H1 (cell line): ENCODE measurements around the gene PKMYT1. TPM values are rescaled to one million over a fixed set of nuclear protein-coding genes. Genes with fewer than 3 reads are reported as not detected.

Experiments
- CTCF ChIA-PET: fragments of 300-600 bp; sonication (Branson Sonifier 250); formaldehyde crosslinking; loops from one replicate; lab custom pipeline; 2021; ENCODE audit not compliant: partially characterized antibody; lab: Charles Lee
- POLR2A ChIA-PET: fragments of 300-600 bp; sonication (Branson Sonifier 250); formaldehyde crosslinking; loops from one replicate; lab custom pipeline; 2021; ENCODE audit warnings: inconsistent platforms; ENCODE audit not compliant: partially characterized antibody; lab: Charles Lee
- DNase-seq, 2 experiments: peaks; one replicate each; pipeline versions ENCODE4 v3.0.0 to v3.0.0-alpha.2; 2010 to 2022; ENCODE audit warnings: low spot score in 2 of 2, low read depth in 1 of 2, mixed read lengths in 1 of 2
- FAIRE-seq: peaks from 2 replicates; lab custom pipeline; 2011; peaks lifted over from hg19 to GRCh38; lab: Jason Lieb, UNC
- H2AFZ ChIP-seq: 2 replicates; pipeline ENCODE4 v1.8.1; 2012; ENCODE audit warnings: low read length, inconsistent platforms
- H2AK5ac ChIP-seq: 2 replicates; pipeline ENCODE4 v1.6.1; 2013; ENCODE audit warnings: low read depth, low read length
- H2BK120ac ChIP-seq: replicated peaks from 2 replicates; pipeline ENCODE3; 2013; ENCODE audit warnings: low read depth, low read length, inconsistent platforms
- H2BK12ac ChIP-seq: 2 replicates; pipeline ENCODE4 v1.6.1; 2013; ENCODE audit warnings: low read depth, low read length
- H2BK15ac ChIP-seq: 2 replicates; pipeline ENCODE4 v1.6.1; 2013; ENCODE audit warnings: low read length
- H2BK20ac ChIP-seq: 2 replicates; pipeline ENCODE4 v1.6.1; 2013; ENCODE audit warnings: low read length
- H2BK5ac ChIP-seq: 2 replicates; pipeline ENCODE4 v1.6.1; 2013; ENCODE audit warnings: low read depth, low read length
- H3K14ac ChIP-seq: 2 replicates; pipeline ENCODE4 v1.6.1; 2013; ENCODE audit warnings: inconsistent platforms; ENCODE audit not compliant: insufficient read length
- H3K18ac ChIP-seq: 2 replicates; pipeline ENCODE4 v1.6.1; 2013; ENCODE audit warnings: low read length; ENCODE audit errors: extremely low read depth
- H3K23ac ChIP-seq: 2 replicates; pipeline ENCODE4 v1.6.1; 2013; ENCODE audit warnings: inconsistent platforms; ENCODE audit not compliant: insufficient read length
- H3K23me2 ChIP-seq: 2 replicates; pipeline ENCODE4 v1.6.1; 2013; ENCODE audit warnings: low read depth, low read length
- H3K27ac ChIP-seq: 2 replicates; pipeline ENCODE4 v1.6.1; 2011; ENCODE audit warnings: low read depth, low read length, inconsistent platforms
- H3K27me3 ChIP-seq, 4 experiments: replicated peaks in 1 of 4; 1 replicate in 1 of 4; 2 replicates in 3 of 4; pipeline versions ENCODE4 v1.6.1 to v1.8.1; 2011 to 2013; ENCODE audit warnings: low read length in 3 of 4, mild to moderate bottlenecking in 3 of 4, inconsistent platforms in 2 of 4, mixed read lengths in 2 of 4, moderate library complexity in 1 of 4; ENCODE audit not compliant: control insufficient read depth in 3 of 4, insufficient read depth in 3 of 4; ENCODE audit errors: extremely low read depth in 1 of 4
- H3K36me3 ChIP-seq, 4 experiments: 2 replicates each; pipeline versions ENCODE4 v1.6.1 to v1.8.1; 2011 to 2013; ENCODE audit warnings: mild to moderate bottlenecking in 4 of 4, low read length in 3 of 4, moderate library complexity in 2 of 4, control low read depth in 1 of 4, inconsistent platforms in 1 of 4; ENCODE audit not compliant: insufficient read depth in 4 of 4, control insufficient read depth in 2 of 4
- H3K4ac ChIP-seq: replicated peaks from 2 replicates; pipeline ENCODE3; 2013; ENCODE audit warnings: low read length, low read depth, mixed read lengths, inconsistent platforms; ENCODE audit not compliant: insufficient read length
- H3K4me1 ChIP-seq, 4 experiments: replicated peaks in 1 of 4; 1 replicate in 1 of 4; 2 replicates in 3 of 4; pipeline versions ENCODE4 v1.6.1 to v1.8.1; 2011 to 2013; ENCODE audit warnings: low read length in 3 of 4, inconsistent platforms in 2 of 4, mixed read lengths in 1 of 4; ENCODE audit not compliant: insufficient read depth in 4 of 4, control insufficient read depth in 3 of 4
- H3K4me2 ChIP-seq, 2 experiments: 2 replicates each; pipeline versions ENCODE4 v1.6.1 to v1.8.1; 2011 to 2013; ENCODE audit warnings: low read depth in 2 of 2, low read length in 2 of 2, control low read depth in 1 of 2, inconsistent platforms in 1 of 2, mild to moderate bottlenecking in 1 of 2; ENCODE audit not compliant: insufficient read depth in 1 of 2
- H3K4me3 ChIP-seq, 4 experiments: fragments of 200-600, 300-600 bp in 1 of 4; sonication (generic), shearing (Covaris generic), sonication (Bioruptor Twin) in 1 of 4; 2 replicates each; pipeline versions ENCODE4 v1.5.1 to v1.8.1; 2011 to 2016; ENCODE audit warnings: low read length in 4 of 4, low read depth in 3 of 4, control low read depth in 2 of 4, inconsistent platforms in 2 of 4, mild to moderate bottlenecking in 2 of 4, mixed read lengths in 1 of 4, moderate library complexity in 1 of 4; ENCODE audit not compliant: insufficient read depth in 2 of 4; ENCODE audit errors: extremely low read depth in 1 of 4
- H3K56ac ChIP-seq: replicated peaks from 2 replicates; pipeline ENCODE3; 2013; ENCODE audit warnings: low read depth, mild to moderate bottlenecking, mixed read lengths, low read length, inconsistent platforms; ENCODE audit not compliant: insufficient read length
- H3K79me1 ChIP-seq: 2 replicates; pipeline ENCODE4 v1.6.1; 2013; ENCODE audit warnings: low read depth, low read length, control low read depth
- H3K79me2 ChIP-seq, 2 experiments: 2 replicates each; pipeline versions ENCODE4 v1.6.1 to v1.8.1; 2012 to 2013; ENCODE audit warnings: low read length in 2 of 2, mild to moderate bottlenecking in 2 of 2, inconsistent platforms in 1 of 2; ENCODE audit not compliant: insufficient read depth in 2 of 2, control insufficient read depth in 1 of 2
- H3K9ac ChIP-seq, 4 experiments: replicated peaks in 1 of 4; 1 replicate in 1 of 4; 2 replicates in 3 of 4; pipeline versions ENCODE4 v1.6.1 to v1.8.1; 2011 to 2013; ENCODE audit warnings: low read depth in 3 of 4, low read length in 3 of 4, control low read depth in 2 of 4, mild to moderate bottlenecking in 2 of 4, moderate library complexity in 2 of 4, inconsistent platforms in 1 of 4; ENCODE audit errors: extremely low read depth in 1 of 4
- H3K9me3 ChIP-seq, 2 experiments: 2 replicates each; pipeline versions ENCODE4 v1.6.1 to v1.8.1; 2012 to 2013; ENCODE audit warnings: mild to moderate bottlenecking in 2 of 2, moderate library complexity in 2 of 2, control low read depth in 1 of 2, inconsistent platforms in 1 of 2, low read depth in 1 of 2, low read length in 1 of 2, mixed read lengths in 1 of 2; ENCODE audit not compliant: insufficient read depth in 2 of 2
- H4K20me1 ChIP-seq, 2 experiments: replicated peaks in 1 of 2; 2 replicates each; pipeline versions ENCODE3 to v1.8.1; 2011 to 2013; ENCODE audit warnings: inconsistent platforms in 2 of 2, low read length in 2 of 2, mild to moderate bottlenecking in 1 of 2; ENCODE audit not compliant: insufficient read depth in 2 of 2, control insufficient read depth in 1 of 2
- H4K5ac ChIP-seq: 2 replicates; pipeline ENCODE4 v1.6.1; 2013; ENCODE audit warnings: low read length, low read depth, mixed read lengths, inconsistent platforms; ENCODE audit not compliant: insufficient read length
- H4K8ac ChIP-seq: 2 replicates; pipeline ENCODE4 v1.8.0; 2013; ENCODE audit warnings: mild to moderate bottlenecking, moderate library complexity, low read length, inconsistent platforms; ENCODE audit not compliant: insufficient read depth; ENCODE audit errors: extremely low read depth
- H4K91ac ChIP-seq: replicated peaks from 2 replicates; pipeline ENCODE3; 2013; ENCODE audit warnings: low read length, mixed read lengths, inconsistent platforms; ENCODE audit not compliant: insufficient read length
- BACH1 ChIP-seq: IDR thresholded peaks from 2 replicates; pipeline ENCODE4 v1.6.1; 2012; ENCODE audit warnings: low read length, improper control_type of control experiment
- CBX5 ChIP-seq: fragments of 300-800, 300-1000 bp; sonication (generic); IDR thresholded peaks from 2 replicates; pipeline ENCODE4 v1.7.1; 2016; ENCODE audit warnings: antibody characterized with exemption, low read length, low read depth
- E2F6 ChIP-seq: IDR thresholded peaks from 2 replicates; pipeline ENCODE4 v1.6.1; 2012; ENCODE audit warnings: inconsistent platforms
- EP300 ChIP-seq, 2 experiments: IDR thresholded peaks; 1 replicate in 1 of 2; 2 replicates in 1 of 2; pipeline ENCODE4 v1.6.1; 2011 to 2012; ENCODE audit warnings: low read depth in 2 of 2, low read length in 2 of 2, mild to moderate bottlenecking in 2 of 2, borderline replicate concordance in 1 of 2, inconsistent platforms in 1 of 2, moderate library complexity in 1 of 2
- KDM4A ChIP-seq: IDR thresholded peaks from one replicate; pipeline ENCODE4 v1.7.1; 2012; ENCODE audit warnings: low read depth, mild to moderate bottlenecking, moderate library complexity, low read length, inconsistent platforms; ENCODE audit not compliant: severe bottlenecking
- RFX5 ChIP-seq: IDR thresholded peaks from 2 replicates; pipeline ENCODE4 v1.6.1; 2011; ENCODE audit warnings: low read depth, low read length, improper control_type of control experiment, borderline replicate concordance
- SIN3A ChIP-seq, 2 experiments: IDR thresholded peaks in 1 of 2; conservative IDR thresholded peaks in 1 of 2; 2 replicates each; pipeline ENCODE4 v1.6.1; 2011 to 2012; ENCODE audit warnings: low read length in 2 of 2, improper control_type of control experiment in 1 of 2, low read depth in 1 of 2, mild to moderate bottlenecking in 1 of 2
- WGBS, 2 experiments: shearing (Covaris generic) in 1 of 2; methylation state at CpG; one replicate each; pipeline versions ENCODE4 v1.1.6 to v1.1.7; 2013 to 2015; ENCODE audit warnings: low lambda C conversion rate in 2 of 2, mixed read lengths in 2 of 2, inconsistent platforms in 1 of 2, low coverage in 1 of 2, missing lambda C conversion rate in 1 of 2; ENCODE audit not compliant: insufficient replicate concordance in 2 of 2, insufficient coverage in 1 of 2, insufficient read length in 1 of 2; ENCODE audit errors: extremely low coverage in 1 of 2, missing lambda C conversion rate in 1 of 2; 5-methylcytosine and 5-hydroxymethylcytosine counted together
- polyA plus RNA-seq, 7 experiments: library from polyadenylated mRNA; depleted of rRNA in 3 of 7; stranded (reverse) in 5 of 7; unstranded in 2 of 7; fragments of >200 nt in 5 of 7; fragments of 200-250 nt in 2 of 7; gene quantifications; 1 replicate in 5 of 7; 2 replicates in 1 of 7; 4 replicates in 1 of 7; pipeline versions ENCODE4 v1.2.1 to v1.2.3, GENCODE V29; 2011 to 2013; ENCODE audit warnings: missing spikeins in 2 of 7, mixed read lengths in 2 of 7
- total RNA-seq: library from RNA; stranded (reverse); fragmentation: NEBNext Ultra II Directional; extraction: Animal tissue kit (Norgen Biotek cat#: 25700); gene quantifications from 2 replicates; pipeline ENCODE4 v1.2.1, GENCODE V29; 2021

Gene PKMYT1
- total and polyA plus RNA-seq, 2 of the 8 experiments (the other 6 are each of a cell fraction or from before 2014, with no cell fraction given) = 74.7 to 85.2 TPM

DNA sequence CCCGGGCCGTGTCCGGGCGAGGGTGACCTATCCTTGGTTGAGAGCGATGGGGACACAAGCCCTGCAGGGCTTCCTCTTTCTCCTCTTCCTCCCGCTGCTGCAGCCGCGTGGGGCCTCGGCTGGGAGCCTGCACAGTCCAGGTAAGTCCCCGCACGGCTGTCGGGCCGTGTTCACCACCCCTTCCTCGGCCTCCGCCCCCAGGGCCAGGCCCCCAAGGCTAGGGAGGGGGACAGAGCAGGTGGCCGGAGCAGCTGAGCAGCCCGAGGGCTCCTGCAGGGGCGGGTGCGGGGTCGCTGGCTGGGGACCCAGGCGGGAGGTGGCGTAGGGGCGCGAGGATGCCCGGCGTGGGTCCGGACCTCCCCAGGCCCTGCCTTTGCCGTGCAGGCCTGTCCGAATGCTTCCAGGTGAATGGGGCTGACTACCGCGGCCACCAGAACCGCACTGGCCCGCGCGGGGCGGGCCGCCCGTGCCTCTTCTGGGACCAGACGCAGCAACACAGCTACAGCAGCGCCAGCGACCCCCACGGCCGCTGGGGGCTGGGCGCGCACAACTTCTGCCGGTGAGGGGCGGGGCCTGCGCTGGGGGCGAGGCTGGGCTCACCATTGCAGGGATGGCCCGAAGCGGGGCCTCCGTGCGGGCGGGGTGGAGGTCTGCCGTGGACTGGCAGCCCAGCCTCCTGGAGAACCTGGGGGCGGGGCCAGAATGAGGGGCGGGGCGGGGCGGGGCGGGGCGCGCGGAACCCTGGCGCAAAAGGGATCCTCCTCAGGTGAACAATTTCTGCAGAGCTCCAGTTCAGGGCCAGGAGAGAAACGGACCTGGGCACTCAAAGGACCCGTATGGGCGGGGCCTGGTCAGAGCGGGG, 15.5 kb downstream of the PKMYT1 start:
- H2BK12ac ChIP-seq = no peak overlapping the region
- no peak overlapping the region for H3K23ac ChIP-seq
- no peak overlapping the region for H2BK20ac ChIP-seq
- no peak overlapping the region for H4K5ac ChIP-seq
- CTCF ChIA-PET = interaction anchor here (0.6 to 5.6 kb wide), 19 partner anchors 12 to 124 kb away, joined by 3 to 41 read pairs (median 3); partner anchors contain the start of gene CLDN6
- peaks cover 26% of the 10 kb centered on the region for H3K23me2 ChIP-seq
- no peak overlapping the region for H2BK120ac ChIP-seq
- no peak overlapping the region for H4K91ac ChIP-seq
- no peak overlapping the region; the same call in none of the 2 replicates for H3K18ac ChIP-seq
- peak overlapping the region; percentile 60; the same call in 1 of the 2 replicates for H2BK5ac ChIP-seq
- H3K4ac ChIP-seq = peak overlapping the region; percentile 76
- FAIRE-seq (no peak), DNase-seq (peak in 1 of 2 experiments; percentile 95)
- H3K56ac ChIP-seq = peak overlapping the region; percentile 61
- WGBS, 2 experiments = 1% methylated on average over 29 of the region's 68 CpGs; no CpG with 5 or more reads in 1 of the 2 experiments
- no peaks in the 10 kb centered on the region for H3K79me1 ChIP-seq
- no peaks in the 10 kb centered on the region for H3K36me3 ChIP-seq
- no peak overlapping the region for H3K14ac ChIP-seq
- H3K4me3 ChIP-seq = peak overlapping the region; percentile 39 to 80 (median 59)
- H2AFZ ChIP-seq = no peak overlapping the region
- peaks cover 15 to 32% (median 23%) of the 10 kb centered on the region in 4 experiments; a peak in 6 of 7 replicates for H3K27me3 ChIP-seq
- H2BK15ac ChIP-seq = no peak overlapping the region
- H2AK5ac ChIP-seq = no peak overlapping the region
- peaks cover 5 to 8% of the 10 kb centered on the region in 2 experiments for H4K20me1 ChIP-seq
- H3K9me3 ChIP-seq = no peaks in the 10 kb centered on the region
- POLR2A ChIA-PET = interaction anchor here (0.6 to 25.4 kb wide), 15 partner anchors 9 to 134 kb away, joined by 3 to 455 read pairs (median 4); partner anchors contain the start of genes CLDN6, CLDN9, HCFC1R1 and PKMYT1
- no peak overlapping the region for H3K27ac ChIP-seq
- H3K4me1 ChIP-seq = peaks cover 0 to 28% (median 18%) of the 10 kb centered on the region in 4 experiments; a peak in 5 of 7 replicates
- H3K4me2 ChIP-seq = peak overlapping the region; percentile 64 to 86
- H3K79me2 ChIP-seq = no peaks in the 10 kb centered on the region
- no peak overlapping the region for H3K9ac ChIP-seq
- peak overlapping the region; percentile 11 for H4K8ac ChIP-seq
- TF ChIP-seq E2F6 = no peak
- TF ChIP-seq RFX5 = no peak
- TF ChIP-seq EP300 (IDR thresholded peaks at IDR 0.05; ENCODE audit: borderline replicate concordance in 1 of 2, low read depth in 2 of 2, low read length in 2 of 2) = 0 out of 3 replicates have a peak, but pooled peaks of 1 of the 2 experiments have one; percentile 6
- TF ChIP-seq CBX5 = no peak
- TF ChIP-seq KDM4A = peak; percentile 55
- peak; percentile 14; the same call in 1 of the 2 replicates for TF ChIP-seq BACH1
- TF ChIP-seq SIN3A (conservative IDR thresholded peaks at IDR 0.05 in 1 of 2, IDR thresholded peaks at IDR 0.05 in 1 of 2; ENCODE audit: low read depth in 1 of 2, low read length in 2 of 2) = peak in 1 of 2 experiments; percentile 32; a peak in 1 of 4 replicates
